Stimulated activated CD8-positive, alpha-beta memory T cell treated with anti-CD3 and anti-CD28 coated beads, Interleukin-2, amount 100 ng/mL, for 48 hours (primary cell): ENCODE data around the gene PSME3IP1.
A peak's percentile ranks its signal among the peaks of the same experiment; 100 is the strongest.
"Not testable (repeated sequence)": the region's sequence is repeated elsewhere in the genome, so short reads cannot be mapped to it uniquely, and the experiment has no call there.

ENCODE experiments used
- DNase-seq, 2 donors: peaks; one replicate each; pipeline ENCODE4 v3.0.0-alpha.2; 2020; ENCODE audit warnings: low read depth in 2 of 2

PSME3IP1 gene, protein sequence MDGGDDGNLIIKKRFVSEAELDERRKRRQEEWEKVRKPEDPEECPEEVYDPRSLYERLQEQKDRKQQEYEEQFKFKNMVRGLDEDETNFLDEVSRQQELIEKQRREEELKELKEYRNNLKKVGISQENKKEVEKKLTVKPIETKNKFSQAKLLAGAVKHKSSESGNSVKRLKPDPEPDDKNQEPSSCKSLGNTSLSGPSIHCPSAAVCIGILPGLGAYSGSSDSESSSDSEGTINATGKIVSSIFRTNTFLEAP

DNA sequence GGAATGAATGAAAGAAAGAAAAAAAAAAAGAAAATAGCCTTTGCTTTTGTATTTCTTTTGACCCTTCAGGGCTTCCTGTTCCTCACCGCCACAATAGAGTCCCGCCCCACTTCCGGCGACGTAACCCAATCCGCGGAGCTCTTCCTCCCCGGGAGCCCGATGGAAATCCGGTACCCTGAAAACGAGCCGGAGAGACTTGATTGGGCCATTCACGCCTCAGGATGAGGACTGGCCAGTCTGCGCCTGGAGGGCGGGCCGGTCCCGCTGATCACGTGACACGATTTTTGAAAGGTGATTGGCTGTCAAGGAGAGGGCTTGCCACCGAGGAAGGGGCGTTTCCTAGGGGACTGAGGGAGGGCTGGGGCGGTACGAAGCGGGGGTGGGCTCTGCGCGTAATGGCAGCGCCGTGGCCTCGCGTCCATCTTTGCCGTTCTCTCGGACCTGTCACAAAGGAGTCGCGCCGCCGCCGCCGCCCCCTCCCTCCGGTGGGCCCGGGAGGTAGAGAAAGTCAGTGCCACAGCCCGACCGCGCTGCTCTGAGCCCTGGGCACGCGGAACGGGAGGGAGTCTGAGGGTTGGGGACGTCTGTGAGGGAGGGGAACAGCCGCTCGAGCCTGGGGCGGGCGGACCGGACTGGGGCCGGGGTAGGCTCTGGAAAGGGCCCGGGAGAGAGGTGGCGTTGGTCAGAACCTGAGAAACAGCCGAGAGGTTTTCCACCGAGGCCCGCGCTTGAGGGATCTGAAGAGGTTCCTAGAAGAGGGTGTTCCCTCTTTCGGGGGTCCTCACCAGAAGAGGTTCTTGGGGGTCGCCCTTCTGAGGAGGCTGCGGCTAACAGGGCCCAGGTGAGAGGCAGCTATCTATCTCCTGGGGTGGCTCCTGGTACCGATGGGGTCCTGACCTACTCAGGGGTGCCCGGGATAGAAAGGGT, at the start of gene PSME3IP1, which contains the start of gene RSPRY1:
PSME3IP1 (minus strand) TSS at position 95 of the 927 bp plus-strand sequence. CDS start 12,185 bp downstream, outside the sequence.
RSPRY1 (plus strand) TSS at position 385 of the 927 bp plus-strand sequence. CDS start 18,330 bp downstream, outside the sequence.
- peak; percentile 91 to 97 for DNase-seq

DNA sequence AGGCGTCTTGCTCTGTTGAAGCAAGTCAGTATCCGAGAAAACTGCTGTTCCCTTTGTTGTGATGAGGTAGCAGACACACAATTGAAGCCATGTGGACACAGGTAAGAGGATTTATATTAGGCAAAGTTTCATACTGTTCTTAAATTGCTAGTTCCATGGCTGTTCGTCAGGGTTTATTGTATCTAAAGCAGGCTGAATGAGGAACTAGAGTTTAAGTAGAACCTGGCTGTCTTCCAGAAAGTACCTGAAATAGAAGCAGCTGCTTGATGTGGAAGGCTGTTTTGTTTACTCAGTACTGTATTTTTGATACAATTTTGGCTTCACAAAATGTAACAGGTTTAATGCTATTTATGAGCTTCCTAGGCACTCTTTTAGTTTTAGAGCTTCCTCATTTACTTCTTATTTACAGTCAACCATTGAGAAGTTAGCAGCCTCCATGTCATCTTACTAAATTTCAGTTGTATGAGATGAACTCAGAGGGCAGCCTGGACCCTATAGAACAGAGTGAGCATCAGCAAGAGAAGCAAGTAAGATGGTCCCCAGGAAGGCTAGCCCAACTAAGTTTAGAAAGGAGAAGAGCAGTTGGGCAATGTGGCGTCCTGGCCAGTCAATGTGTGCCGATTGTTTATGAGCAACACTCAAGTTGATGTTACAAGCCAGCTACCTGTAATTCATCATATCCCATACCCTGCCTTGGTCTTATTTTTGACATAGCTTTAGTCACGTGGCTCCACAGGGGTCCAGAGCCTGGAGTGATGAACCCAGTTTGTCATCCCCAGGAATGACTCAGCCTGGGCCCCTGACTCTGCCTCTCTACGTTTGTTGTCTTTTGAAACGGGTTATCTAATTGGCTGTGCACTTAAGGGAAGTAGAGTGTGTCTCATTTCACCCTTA, 49.5 kb upstream of the PSME3IP1 start:
- peak in 1 of 2 donors; percentile 40 for DNase-seq

DNA sequence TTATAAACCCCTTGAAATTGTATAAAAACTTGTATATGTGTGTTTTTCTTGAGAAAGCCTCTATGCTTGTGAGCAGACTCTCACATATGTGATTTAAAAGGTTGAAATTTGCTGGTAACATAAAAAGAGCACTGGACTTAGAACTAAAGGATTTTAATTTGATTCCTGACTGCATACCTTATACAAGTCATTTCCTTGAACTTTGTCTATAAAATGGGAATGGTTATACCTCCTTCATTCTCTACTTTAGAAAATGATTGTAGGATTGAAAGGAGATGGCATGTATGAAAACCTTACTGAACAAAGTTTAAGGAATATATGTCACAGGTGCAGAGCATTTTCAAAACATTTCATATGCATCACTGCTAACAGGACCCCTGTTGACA, 48.9 kb upstream of the PSME3IP1 start:
- DNase-seq = no peak

DNA sequence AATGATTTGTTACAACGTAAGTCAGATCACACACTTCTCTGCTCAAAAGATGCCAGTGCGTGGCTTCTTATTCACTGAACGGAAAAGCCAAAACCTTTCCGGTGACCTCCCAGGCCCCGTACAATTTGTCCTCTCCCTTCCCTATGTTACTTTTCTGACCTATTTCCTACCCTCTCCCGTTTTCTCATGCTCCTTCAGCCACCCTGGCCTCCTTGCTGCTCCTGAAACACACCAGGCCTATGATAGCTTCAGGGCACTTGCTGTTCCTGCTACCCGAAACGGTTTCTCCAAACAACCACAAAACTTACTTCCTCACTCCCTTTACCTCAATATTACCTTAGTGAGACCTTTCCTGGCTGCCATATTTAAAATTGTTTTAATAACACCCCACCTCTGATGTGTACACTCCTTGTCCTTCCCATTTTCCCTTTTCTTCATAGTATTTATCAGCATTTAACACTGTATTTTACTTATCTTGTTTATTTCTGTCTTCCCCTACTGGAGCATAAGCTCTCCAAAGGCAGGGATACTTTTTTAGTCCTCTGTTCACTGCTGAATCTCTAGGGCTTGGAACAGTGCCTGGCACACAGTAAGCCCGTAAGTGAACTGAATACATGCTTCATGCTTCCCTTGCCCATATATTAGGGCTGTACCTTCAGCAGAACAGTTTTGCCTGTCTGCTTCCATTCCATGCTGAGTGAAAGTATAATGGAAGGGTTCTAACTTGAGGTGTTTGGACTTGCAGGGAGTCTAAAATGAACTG, 48.3 kb upstream of the PSME3IP1 start:
- DNase-seq = no peak

DNA sequence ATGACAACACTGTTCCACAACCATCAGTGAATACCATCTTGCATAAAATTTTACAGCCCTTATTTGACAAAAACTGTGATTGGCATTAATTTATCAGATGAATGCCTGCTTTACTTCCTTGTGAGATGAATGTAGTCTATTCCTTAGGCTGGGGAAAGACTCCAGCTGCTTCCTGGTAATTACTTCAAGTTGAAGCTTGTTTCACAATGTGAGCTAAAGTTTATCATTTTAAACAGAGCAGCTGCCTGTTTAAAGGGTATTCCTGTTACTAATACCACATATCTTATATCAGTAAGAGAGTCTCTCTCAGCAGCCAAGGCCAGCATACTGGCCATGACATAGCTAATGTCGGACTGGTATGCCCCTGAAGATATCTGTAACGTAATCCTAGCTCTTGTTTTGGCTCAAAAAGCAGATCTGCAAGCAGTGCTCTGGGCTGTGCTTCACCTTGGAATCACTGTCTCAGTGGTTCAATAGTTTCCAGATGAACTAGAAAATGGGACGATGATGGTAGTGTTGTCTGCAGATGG, 46.0 kb upstream of the PSME3IP1 start:
- no peak for DNase-seq

DNA sequence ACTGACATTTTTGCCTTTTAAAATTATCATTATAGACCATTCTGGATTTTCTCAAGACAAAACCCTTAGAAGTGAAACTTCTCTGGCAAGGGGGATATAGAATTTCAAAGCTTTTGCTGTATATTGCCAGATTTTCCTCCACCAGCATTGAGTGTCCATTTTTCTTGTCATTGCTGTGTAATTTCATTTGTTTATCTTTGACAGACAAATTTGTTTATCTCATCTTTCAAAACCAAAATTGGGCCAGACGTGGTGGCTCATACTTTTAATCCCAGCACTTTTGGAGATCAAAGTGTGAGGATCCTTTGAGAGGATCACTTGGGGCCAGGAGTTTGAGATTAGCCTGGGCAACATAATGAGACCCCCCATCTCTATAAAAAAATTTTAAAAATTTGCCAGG, 43.2 kb upstream of the PSME3IP1 start:
- no peak for DNase-seq

DNA sequence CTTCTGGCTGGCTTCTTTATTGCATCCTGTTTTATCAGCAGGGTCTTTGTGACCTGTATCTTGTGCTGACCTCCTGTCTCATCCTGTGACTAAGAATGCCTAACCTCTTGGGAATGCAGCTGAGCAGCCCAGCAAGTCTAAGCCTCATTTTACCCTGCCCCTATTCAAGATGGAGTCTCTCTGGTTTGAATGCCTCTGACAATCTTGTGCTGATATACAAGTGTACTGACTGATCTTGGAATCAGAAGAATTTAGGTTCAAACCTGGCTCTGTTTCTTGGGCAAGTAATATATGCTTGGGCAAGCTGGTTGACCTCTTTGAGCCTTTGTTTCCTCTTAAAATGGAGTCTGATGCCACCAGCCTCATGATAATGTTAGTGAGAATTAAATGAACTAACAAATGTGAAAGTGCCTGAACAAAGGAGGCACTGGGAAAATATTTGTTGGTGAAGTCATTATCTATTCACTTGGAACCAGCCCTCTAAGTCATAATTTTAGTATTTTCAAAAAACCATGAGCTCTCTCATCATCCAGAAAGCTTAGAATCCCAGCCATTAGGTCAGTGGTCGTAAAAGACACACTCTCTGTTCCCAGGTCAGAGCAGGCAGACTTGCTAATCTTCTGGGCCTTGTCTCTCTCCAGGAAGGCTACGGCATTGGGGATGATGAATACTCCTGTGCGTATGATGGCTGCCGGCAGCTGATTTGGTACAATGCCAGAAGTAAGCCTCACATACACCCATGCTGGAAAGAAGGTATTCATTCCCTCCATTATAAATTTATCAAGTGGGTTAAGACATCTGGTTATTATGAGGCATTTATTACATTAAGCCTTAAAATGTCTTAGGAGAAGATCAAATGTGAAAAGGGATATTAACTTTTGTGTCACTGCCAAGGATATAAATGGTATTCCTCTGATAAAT, 41.1 kb upstream of the PSME3IP1 start:
- no peak for DNase-seq

DNA sequence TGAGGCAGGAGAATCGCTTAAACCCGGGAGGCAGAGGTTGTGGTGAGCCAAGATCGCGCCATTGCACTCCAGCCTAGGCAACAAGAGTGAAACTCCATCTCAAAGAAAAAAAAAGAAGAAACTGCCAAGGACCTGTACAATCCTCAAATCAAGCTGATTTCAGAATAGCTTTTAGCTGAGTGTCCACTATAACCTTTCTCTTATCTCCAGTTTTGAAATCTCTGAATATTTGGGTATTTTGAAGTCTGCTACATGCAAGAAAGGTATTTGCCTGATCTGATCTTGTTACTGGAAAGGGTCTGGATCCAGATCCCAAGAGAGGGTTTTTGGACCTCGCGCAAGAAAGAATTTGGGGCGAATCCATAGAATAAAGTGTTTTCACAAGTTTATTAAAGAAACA, 40.1 kb upstream of the PSME3IP1 start:
- DNase-seq = no peak

DNA sequence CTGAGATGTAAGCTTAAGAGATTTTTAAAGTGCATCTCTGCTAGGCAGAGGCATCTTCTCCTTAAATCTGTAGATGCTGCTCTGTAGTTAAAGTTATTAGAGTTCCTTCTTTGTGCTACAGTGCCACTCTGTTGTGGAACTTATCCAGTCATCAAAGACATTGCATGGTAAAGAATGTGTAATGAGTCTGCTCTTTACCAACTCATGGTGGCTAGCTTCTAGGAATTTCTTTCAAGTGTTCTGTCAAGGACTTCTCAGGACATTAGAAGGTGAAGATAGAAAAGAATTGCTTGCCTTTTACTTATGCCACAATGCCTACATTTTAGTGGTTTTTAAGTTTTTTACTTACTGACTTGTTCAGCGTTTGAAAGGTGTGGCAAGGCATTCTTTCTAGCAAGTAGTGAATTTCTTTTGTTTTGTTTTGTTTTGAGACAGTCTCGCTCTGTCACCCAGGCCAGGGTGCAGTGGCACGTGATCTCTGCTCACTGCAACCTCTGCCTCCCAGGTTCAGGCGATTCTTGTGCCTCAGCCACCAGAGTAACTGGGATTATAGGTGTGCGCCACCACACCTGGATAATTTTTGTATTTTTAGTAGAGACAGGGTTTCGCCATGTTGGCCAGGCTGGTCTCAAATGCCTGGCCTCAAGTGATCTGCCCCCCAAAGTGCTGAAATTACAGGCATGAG, 39.0 kb upstream of the PSME3IP1 start:
- DNase-seq = no peak

DNA sequence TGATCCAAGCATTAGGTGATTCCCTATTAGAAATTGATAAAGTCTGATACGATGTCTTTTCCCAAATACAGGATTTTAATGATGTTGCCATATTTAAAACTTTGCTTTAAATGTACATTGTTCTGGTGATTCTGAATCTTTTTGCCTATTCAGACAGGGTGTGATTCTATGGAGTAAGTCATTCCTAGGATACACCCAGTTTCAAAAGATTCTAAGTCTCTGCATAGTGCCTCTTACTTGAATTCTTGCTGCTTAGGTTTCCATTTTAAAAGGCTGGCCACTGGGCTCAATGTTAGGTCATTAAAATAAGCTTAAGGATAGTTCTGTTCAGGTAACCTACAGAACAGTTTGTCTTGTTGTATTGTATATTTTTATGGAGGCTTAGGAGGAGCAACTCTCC, 37.2 kb upstream of the PSME3IP1 start:
- no peak for DNase-seq

DNA sequence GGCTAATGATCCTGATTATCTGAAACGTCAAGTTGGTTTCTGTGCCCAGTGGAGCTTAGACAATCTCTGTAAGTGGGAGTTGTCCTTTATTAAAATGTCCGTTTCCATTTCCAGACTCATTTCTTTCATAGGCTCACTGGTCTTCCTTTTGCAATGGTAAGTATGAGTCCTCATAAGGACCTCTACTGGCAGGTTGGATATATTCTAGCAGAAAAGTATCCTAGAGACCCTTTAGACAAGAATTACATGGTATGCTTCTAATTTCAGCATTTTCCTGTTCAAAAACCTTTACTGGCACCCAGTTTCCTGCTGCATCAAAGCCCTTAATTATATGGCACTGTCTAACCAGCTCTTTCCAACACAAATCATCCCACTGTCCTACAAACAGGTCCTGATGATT, 31.1 kb upstream of the PSME3IP1 start:
- DNase-seq = no peak

DNA sequence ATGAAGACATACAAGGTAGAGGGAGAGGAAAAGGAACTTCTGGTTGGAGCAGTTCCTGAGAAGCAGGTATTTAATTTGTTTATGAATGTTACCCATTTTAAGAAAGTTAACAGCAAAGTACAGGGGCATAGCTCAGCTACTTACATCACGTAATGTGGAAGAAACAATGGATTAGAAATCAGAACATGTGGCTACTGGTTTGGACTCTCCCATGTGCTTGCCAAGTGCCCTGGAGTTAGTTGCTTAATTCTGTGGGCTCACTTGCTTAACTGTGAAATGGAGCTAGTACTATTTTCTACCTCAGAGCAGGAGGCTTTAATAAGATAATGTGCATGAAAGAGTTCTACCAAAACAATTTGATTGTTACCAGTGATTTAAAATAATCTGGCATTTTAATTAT, 27.6 kb upstream of the PSME3IP1 start:
- DNase-seq = no peak

DNA sequence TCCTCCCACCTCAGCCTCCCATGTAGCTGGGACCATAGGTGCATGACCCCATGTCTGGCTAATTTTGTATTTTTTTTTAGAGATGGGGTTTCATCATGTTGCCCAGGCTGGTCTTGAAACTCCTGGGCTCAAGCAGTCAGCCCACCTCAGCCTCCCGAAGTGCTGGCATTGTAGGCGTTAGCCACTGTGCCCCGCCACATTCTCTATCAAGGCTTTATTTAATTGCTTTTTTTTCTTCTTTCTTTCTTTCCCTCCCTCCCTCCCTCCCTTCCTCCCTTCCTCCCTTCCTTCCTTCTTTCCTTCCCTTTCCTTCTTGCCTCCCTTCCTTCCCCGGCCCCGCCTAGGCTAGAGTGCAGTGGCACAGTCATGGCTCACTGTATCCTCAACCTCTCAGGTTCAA, 23.9 kb upstream of the PSME3IP1 start:
- DNase-seq = no peak

DNA sequence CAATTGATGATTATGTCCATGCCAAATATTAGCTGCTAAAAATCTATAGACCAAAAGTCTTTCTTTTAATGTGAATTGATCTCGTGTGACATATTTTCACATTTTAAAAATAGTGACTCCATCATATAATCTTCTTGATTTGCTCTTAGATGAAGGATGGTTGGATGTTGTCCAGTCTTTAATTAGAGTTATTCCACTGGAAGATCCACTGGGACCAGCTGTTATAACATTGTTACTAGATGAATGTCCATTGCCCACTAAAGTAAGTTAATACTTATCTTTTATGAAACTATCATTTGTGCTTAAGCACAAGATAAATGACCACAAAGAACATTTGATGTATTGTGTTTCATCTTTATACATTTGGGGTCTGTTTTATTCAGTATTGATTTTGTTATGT, 23.1 kb upstream of the PSME3IP1 start:
- DNase-seq = no peak

DNA sequence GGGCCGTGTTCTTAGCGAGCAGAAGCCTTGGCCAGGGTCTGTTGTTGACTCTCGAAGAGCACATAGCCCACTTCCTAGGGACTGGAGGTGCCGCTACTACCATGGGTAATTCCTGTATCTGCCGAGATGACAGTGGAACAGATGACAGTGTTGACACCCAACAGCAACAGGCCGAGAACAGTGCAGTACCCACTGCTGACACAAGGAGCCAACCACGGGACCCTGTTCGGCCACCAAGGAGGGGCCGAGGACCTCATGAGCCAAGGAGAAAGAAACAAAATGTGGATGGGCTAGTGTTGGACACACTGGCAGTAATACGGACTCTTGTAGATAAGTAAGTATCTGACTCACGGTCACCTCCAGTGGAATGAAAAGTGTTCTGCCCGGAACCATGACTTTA, 18.8 kb upstream of the PSME3IP1 start:
- no peak for DNase-seq

DNA sequence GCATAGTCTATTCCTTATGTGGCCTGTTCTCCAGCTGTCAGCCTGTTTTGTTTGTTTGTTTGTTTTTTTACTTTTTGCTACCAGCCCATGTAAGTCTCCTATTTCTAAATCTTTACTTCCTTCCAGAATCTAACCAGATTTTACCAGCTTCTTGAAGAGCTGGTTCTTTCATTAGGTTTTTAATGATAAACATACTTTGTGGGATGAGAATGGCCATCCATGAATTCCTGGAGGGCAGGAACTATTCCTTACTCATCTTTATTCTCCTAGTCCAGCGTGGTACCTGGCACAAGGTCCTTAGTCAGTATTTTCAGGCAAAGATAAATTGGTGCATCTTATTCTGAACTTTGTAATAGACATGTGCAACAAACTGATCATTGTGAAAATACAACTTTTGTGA, 17.6 kb upstream of the PSME3IP1 start:
- no peak for DNase-seq

DNA sequence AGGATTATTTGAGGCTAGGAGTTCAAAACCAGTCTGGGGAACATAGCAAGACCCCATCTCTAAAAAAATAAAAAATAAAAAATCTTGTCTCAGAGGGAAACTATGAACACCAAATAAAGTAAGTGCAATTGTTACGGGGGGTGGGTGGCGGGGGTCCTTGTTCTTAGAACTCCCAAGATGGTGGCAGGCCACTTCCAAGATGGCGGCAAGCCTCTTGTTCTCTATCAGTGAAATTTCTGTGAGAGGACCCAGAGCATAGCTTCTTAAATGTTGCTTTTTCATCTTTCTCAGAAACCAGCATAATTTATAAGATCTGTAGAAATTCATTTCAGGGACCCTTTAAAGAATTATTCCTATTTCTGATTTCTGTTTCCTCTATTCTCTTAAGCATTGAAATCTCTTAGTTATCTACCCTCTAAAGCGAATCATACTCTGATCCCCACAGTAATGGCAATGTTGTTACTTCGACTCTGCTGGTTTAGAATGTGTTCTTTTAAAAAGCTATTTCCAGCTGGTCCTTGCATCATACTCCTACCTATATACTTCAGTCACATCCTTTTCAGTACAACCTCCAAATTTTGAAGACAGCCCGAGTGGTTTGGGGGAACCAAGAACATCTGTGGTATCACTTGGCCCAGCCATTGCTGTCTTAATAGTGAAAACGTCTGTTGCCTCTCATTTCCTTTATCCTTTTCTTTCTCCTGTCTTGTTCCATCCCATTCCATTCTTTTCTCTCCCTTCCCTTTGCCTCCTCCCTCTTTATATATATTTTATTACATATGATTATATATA, 16.5 kb upstream of the PSME3IP1 start:
- DNase-seq = no peak

DNA sequence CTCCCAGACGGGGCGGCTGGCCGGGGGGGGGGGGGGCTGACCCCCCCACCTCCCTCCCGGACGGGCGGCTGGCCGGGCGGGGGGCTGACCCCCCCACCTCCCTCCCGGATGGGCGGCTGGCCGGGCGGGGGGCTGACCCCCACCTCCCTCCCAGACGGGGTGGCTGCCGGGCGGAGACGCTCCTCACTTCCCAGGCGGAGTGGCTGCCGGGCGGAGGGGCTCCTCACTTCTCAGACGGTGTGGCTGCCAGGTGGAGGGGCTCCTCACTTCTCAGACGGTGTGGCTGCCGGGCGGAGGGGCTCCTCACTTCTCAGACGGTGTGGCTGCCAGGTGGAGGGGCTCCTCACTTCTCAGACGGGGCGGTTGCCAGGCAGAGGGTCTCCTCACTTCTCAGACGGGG, 15.1 kb upstream of the PSME3IP1 start:
- DNase-seq = not testable (repeated sequence)
